HG03432 (cell line): ENCODE results near the gene PAFAH1B1.

Experiments
- ATAC-seq: cut with Tn5 transposase; IDR thresholded peaks from one replicate; pipeline ENCODE4 v1.9.1; 2021; ENCODE audit warnings: mild to moderate bottlenecking, moderate library complexity; ENCODE audit not compliant: unreplicated experiment

Gene PAFAH1B1

GRCh38 chr17:2701161-2701995 is 107.9 kb downstream of the PAFAH1B1 start:
- no peak for ATAC-seq

GRCh38 chr17:2701996-2702741 is 108.7 kb downstream of the PAFAH1B1 start:
- ATAC-seq, result no peak

GRCh38 chr17:2703181-2703580 is 109.7 kb downstream of the PAFAH1B1 start:
- no peak for ATAC-seq

- ATAC-seq, result no peak
These were observed 110.2 kb downstream of the PAFAH1B1 start for GRCh38 chr17:2703606-2704005.

- ATAC-seq, result no peak
These were observed 110.8 kb downstream of the PAFAH1B1 start for GRCh38 chr17:2704031-2704889.

- ATAC-seq, result no peak
These were observed 111.4 kb downstream of the PAFAH1B1 start for GRCh38 chr17:2704890-2705248.

- ATAC-seq, result no peak
These were observed 111.8 kb downstream of the PAFAH1B1 start for GRCh38 chr17:2705263-2705662.

GRCh38 chr17:2705888-2706795 is 112.7 kb downstream of the PAFAH1B1 start:
- ATAC-seq, result no peak

- ATAC-seq, result no peak
These were observed 113.6 kb downstream of the PAFAH1B1 start for GRCh38 chr17:2706911-2707510.

GRCh38 chr17:2707721-2708584 is 114.5 kb downstream of the PAFAH1B1 start:
- no peak for ATAC-seq

GRCh38 chr17:2708585-2709182 is 115.2 kb downstream of the PAFAH1B1 start:
- ATAC-seq, result no peak

GRCh38 chr17:2709183-2709661 is 115.8 kb downstream of the PAFAH1B1 start:
- no peak for ATAC-seq

GRCh38 chr17:2710071-2710802 is 116.8 kb downstream of the PAFAH1B1 start:
- ATAC-seq, result no peak

- peak; percentile 24 for ATAC-seq
These were observed 117.6 kb downstream of the PAFAH1B1 start for GRCh38 chr17:2710803-2711607.

GRCh38 chr17:2711608-2712299 is 118.3 kb downstream of the PAFAH1B1 start, which contains the start of gene CLUH:
TSS of gene CLUH (minus strand) at chr17:2711764. CDS start at chr17:2711661, 103 bp downstream.
- ATAC-seq, result peak; percentile 74
